Measurements from ENCODE around the gene LMO3. TPM values are rescaled to one million over a fixed set of nuclear protein-coding genes. Genes with fewer than 3 reads are reported as not detected.

The LMO3 gene
- not detected for total RNA-seq

GRCh38 chr12:16606117-16606200, at the start of gene LMO3:
LMO3 (minus strand) TSS chr12:16606162; CDS start chr12:16600860, 5,302 bp downstream.
- DNase-seq (no peak), ATAC-seq (no peak)
- peaks cover 2% of the 10 kb centered on the region for H3K4me1 Mint-ChIP-seq
- no peaks in the 10 kb centered on the region for H3K36me3 Mint-ChIP-seq
- H3K4me3 Mint-ChIP-seq: no peak within 1 kb of the TSS
- CTCF ChIA-PET: no interaction called here
- no peak within 1 kb of the TSS for H3K27ac Mint-ChIP-seq
- H3K27me3 Mint-ChIP-seq: peaks cover 50% of the 10 kb centered on the region
- H3K9me3 Mint-ChIP-seq (ENCODE audit: low read depth): no peaks in the 10 kb centered on the region

- Mint-ChIP-seq H3K4me3 (no peak overlapping the region), H3K9me3 (ENCODE audit: low read depth) (peaks cover 4% of the 10 kb centered on the region), H3K27me3 (no peaks in the 10 kb centered on the region), H3K27ac (no peak overlapping the region), H3K4me1 (no peaks in the 10 kb centered on the region), H3K36me3 (no peaks in the 10 kb centered on the region)
- DNase-seq (no peak), ATAC-seq (no peak)
- CTCF ChIA-PET: no interaction called here
These were observed 30.6 kb upstream of the LMO3 start for GRCh38 chr12:16636435-16637055.

- no peaks in the 10 kb centered on the region for H3K36me3 Mint-ChIP-seq
- CTCF ChIA-PET: no interaction called here
- no peaks in the 10 kb centered on the region for H3K27me3 Mint-ChIP-seq
- no peaks in the 10 kb centered on the region for H3K4me1 Mint-ChIP-seq
- H3K4me3 Mint-ChIP-seq: no peak overlapping the region
- ATAC-seq (no peak), DNase-seq (no peak)
- H3K9me3 Mint-ChIP-seq (ENCODE audit: low read depth): peaks cover 2% of the 10 kb centered on the region
- no peak overlapping the region for H3K27ac Mint-ChIP-seq
These were observed 28.8 kb upstream of the LMO3 start for GRCh38 chr12:16634786-16635185.

GRCh38 chr12:16626991-16627390, 21.0 kb upstream of the LMO3 start:
- H3K4me3 Mint-ChIP-seq: no peak overlapping the region
- CTCF ChIA-PET: no interaction called here
- H3K36me3 Mint-ChIP-seq: no peaks in the 10 kb centered on the region
- no peaks in the 10 kb centered on the region for H3K27me3 Mint-ChIP-seq
- ATAC-seq: no peak
- H3K27ac Mint-ChIP-seq: no peak overlapping the region
- H3K4me1 Mint-ChIP-seq: no peaks in the 10 kb centered on the region
- no peaks in the 10 kb centered on the region for H3K9me3 Mint-ChIP-seq (ENCODE audit: low read depth)
- no peak for DNase-seq

GRCh38 chr12:16622338-16622737, 16.4 kb upstream of the LMO3 start:
- H3K27ac Mint-ChIP-seq: no peak overlapping the region

GRCh38 chr12:16619537-16619936, 13.6 kb upstream of the LMO3 start:
- no peaks in the 10 kb centered on the region for H3K9me3 Mint-ChIP-seq (ENCODE audit: low read depth)
- no peaks in the 10 kb centered on the region for H3K27me3 Mint-ChIP-seq
- H3K36me3 Mint-ChIP-seq: no peaks in the 10 kb centered on the region
- H3K4me3 Mint-ChIP-seq: no peak overlapping the region
- CTCF ChIA-PET: no interaction called here
- DNase-seq (no peak), ATAC-seq (no peak)
- no peaks in the 10 kb centered on the region for H3K4me1 Mint-ChIP-seq
- no peak overlapping the region for H3K27ac Mint-ChIP-seq

More at GRCh38 chr12:16622338-16622737, 16.4 kb upstream of the LMO3 start:
- Mint-ChIP-seq H3K4me3 (no peak overlapping the region), H3K9me3 (ENCODE audit: low read depth) (no peaks in the 10 kb centered on the region), H3K4me1 (no peaks in the 10 kb centered on the region), H3K36me3 (no peaks in the 10 kb centered on the region), H3K27me3 (no peaks in the 10 kb centered on the region)
- ATAC-seq: no peak
- DNase-seq: no peak
- CTCF ChIA-PET: no interaction called here

- no peaks in the 10 kb centered on the region for H3K27me3 Mint-ChIP-seq
- no peak overlapping the region for H3K27ac Mint-ChIP-seq
- H3K9me3 Mint-ChIP-seq (ENCODE audit: low read depth): no peaks in the 10 kb centered on the region
- CTCF ChIA-PET: no interaction called here
- no peak overlapping the region for H3K4me3 Mint-ChIP-seq
- ATAC-seq: no peak
- H3K36me3 Mint-ChIP-seq: no peaks in the 10 kb centered on the region
- no peak for DNase-seq
- H3K4me1 Mint-ChIP-seq: no peaks in the 10 kb centered on the region
These were observed 12.3 kb upstream of the LMO3 start for GRCh38 chr12:16618256-16618655.

- DNase-seq (no peak), ATAC-seq (no peak)
- no peak overlapping the region for H3K27ac Mint-ChIP-seq
- peaks cover 13% of the 10 kb centered on the region for H3K27me3 Mint-ChIP-seq
- H3K9me3 Mint-ChIP-seq (ENCODE audit: low read depth): no peaks in the 10 kb centered on the region
- CTCF ChIA-PET: no interaction called here
- no peaks in the 10 kb centered on the region for H3K36me3 Mint-ChIP-seq
- no peaks in the 10 kb centered on the region for H3K4me1 Mint-ChIP-seq
- no peak overlapping the region for H3K4me3 Mint-ChIP-seq
These were observed 7.2 kb upstream of the LMO3 start for GRCh38 chr12:16613199-16613598.

GRCh38 chr12:16612647-16613046, 6.7 kb upstream of the LMO3 start:
- Mint-ChIP-seq H3K9me3 (ENCODE audit: low read depth) (no peaks in the 10 kb centered on the region), H3K4me1 (no peaks in the 10 kb centered on the region), H3K36me3 (no peaks in the 10 kb centered on the region), H3K4me3 (no peak overlapping the region), H3K27ac (no peak overlapping the region), H3K27me3 (peaks cover 18% of the 10 kb centered on the region)
- CTCF ChIA-PET: no interaction called here
- no peak for DNase-seq
- no peak for ATAC-seq

GRCh38 chr12:16611146-16611545, 5.2 kb upstream of the LMO3 start:
- no peaks in the 10 kb centered on the region for H3K36me3 Mint-ChIP-seq
- no peaks in the 10 kb centered on the region for H3K4me1 Mint-ChIP-seq
- peaks cover 32% of the 10 kb centered on the region for H3K27me3 Mint-ChIP-seq
- no peaks in the 10 kb centered on the region for H3K9me3 Mint-ChIP-seq (ENCODE audit: low read depth)
- no peak for ATAC-seq
- H3K27ac Mint-ChIP-seq: no peak overlapping the region
- CTCF ChIA-PET: no interaction called here
- H3K4me3 Mint-ChIP-seq: no peak overlapping the region
- no peak for DNase-seq

GRCh38 chr12:16610743-16611142, 4.8 kb upstream of the LMO3 start:
- no peak for ATAC-seq
- H3K4me1 Mint-ChIP-seq: peaks cover under 1% of the 10 kb centered on the region
- no peak overlapping the region for H3K27ac Mint-ChIP-seq
- H3K27me3 Mint-ChIP-seq: peaks cover 35% of the 10 kb centered on the region
- CTCF ChIA-PET: no interaction called here
- no peak overlapping the region for H3K4me3 Mint-ChIP-seq
- DNase-seq: no peak
- H3K9me3 Mint-ChIP-seq (ENCODE audit: low read depth): no peaks in the 10 kb centered on the region
- H3K36me3 Mint-ChIP-seq: no peaks in the 10 kb centered on the region

- peaks cover 2% of the 10 kb centered on the region for H3K4me1 Mint-ChIP-seq
- H3K4me3 Mint-ChIP-seq: no peak overlapping the region
- no peaks in the 10 kb centered on the region for H3K9me3 Mint-ChIP-seq (ENCODE audit: low read depth)
- no peak overlapping the region for H3K27ac Mint-ChIP-seq
- DNase-seq (no peak), ATAC-seq (no peak)
- peaks cover 40% of the 10 kb centered on the region for H3K27me3 Mint-ChIP-seq
- no peaks in the 10 kb centered on the region for H3K36me3 Mint-ChIP-seq
- CTCF ChIA-PET: no interaction called here
These were observed 4.1 kb upstream of the LMO3 start for GRCh38 chr12:16610001-16610585.

- DNase-seq: no peak
- CTCF ChIA-PET: no interaction called here
- no peak overlapping the region for H3K4me3 Mint-ChIP-seq
- no peak overlapping the region for H3K27ac Mint-ChIP-seq
- no peaks in the 10 kb centered on the region for H3K36me3 Mint-ChIP-seq
- H3K4me1 Mint-ChIP-seq: peaks cover 2% of the 10 kb centered on the region
- ATAC-seq: no peak
- H3K9me3 Mint-ChIP-seq (ENCODE audit: low read depth): no peaks in the 10 kb centered on the region
- H3K27me3 Mint-ChIP-seq: peaks cover 50% of the 10 kb centered on the region
These were observed 3.1 kb upstream of the LMO3 start for GRCh38 chr12:16608946-16609539.

- Mint-ChIP-seq H3K4me1 (peaks cover 2% of the 10 kb centered on the region), H3K36me3 (no peaks in the 10 kb centered on the region), H3K9me3 (ENCODE audit: low read depth) (no peaks in the 10 kb centered on the region), H3K4me3 (no peak overlapping the region), H3K27ac (no peak overlapping the region), H3K27me3 (peaks cover 50% of the 10 kb centered on the region)
- CTCF ChIA-PET: no interaction called here
- DNase-seq (no peak), ATAC-seq (no peak)
These were observed 2.2 kb upstream of the LMO3 start for GRCh38 chr12:16607906-16608775.

All from activated CD8-positive, alpha-beta memory T cell treated with anti-CD3 and anti-CD28 coated beads, Interleukin-2, amount 10 ng/mL, durations not matched to agents 7 days and 5 days (primary cell).